ENCODE measurements around the gene TMEM82.

The TMEM82 gene

DNA sequence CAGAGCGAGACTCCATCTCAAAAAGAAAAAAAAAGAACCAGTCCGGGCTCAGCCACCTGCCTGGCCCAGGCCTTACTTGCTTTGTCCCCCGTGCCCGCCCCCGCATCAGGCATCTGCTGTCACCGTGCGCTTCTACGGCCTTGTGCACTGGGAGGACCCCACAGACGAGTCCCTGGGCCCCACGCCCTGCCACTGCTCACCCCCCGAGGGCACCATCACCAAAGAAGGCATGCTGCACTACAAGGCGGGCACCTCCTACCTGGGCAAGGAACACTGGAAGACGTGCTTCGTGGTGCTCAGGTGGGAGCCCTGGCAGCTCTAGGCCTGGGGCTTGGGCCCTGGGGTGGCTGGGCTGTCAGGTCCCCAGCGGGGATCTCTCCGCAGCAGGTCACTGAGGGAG lies 11.9 kb upstream of the TMEM82 start:
- Histone ChIP-seq H3K27ac (ENCODE audit: low read depth, low read length, severe bottlenecking) (no peak overlapping the region), H3K4me1 (ENCODE audit: control insufficient read depth, insufficient read depth, low read length, poor library complexity, severe bottlenecking) (peaks cover 3% of the 10 kb centered on the region), H3K9me3 (ENCODE audit: control insufficient read depth, low read length) (no peaks in the 10 kb centered on the region), H3K4me3 (ENCODE audit: extremely low read depth, insufficient read depth, low read length, poor library complexity, severe bottlenecking) (no peak overlapping the region), H3K36me3 (ENCODE audit: control insufficient read depth, insufficient read depth, low read length) (peaks cover 83% of the 10 kb centered on the region)
- WGBS, 2 experiments (ENCODE audit: insufficient coverage in 2 of 2), result 93% methylated on average over 14 to 15 of the region's 16 CpGs

DNA sequence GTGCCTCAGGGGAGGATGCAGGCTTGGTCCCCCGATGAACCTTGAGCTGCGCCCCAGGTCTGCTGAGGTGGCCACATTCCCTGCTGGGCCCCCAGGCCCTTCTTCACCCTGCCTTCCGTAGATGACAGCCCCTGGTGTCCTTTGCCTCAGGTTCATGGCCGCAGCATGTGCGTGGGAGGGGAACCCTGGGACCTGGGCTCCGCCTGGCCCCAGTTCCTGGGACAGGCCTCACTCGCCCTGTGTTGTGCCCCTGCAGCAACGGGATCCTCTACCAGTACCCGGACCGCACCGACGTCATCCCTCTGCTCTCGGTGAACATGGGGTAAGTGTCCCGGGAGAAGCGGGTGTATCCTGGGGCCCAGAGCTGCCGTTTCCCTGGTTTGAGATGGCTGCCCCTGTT lies 11.4 kb upstream of the TMEM82 start:
- Histone ChIP-seq H3K4me1 (ENCODE audit: control insufficient read depth, insufficient read depth, low read length, poor library complexity, severe bottlenecking) (peaks cover 1% of the 10 kb centered on the region), H3K4me3 (ENCODE audit: extremely low read depth, insufficient read depth, low read length, poor library complexity, severe bottlenecking) (no peak overlapping the region), H3K36me3 (ENCODE audit: control insufficient read depth, insufficient read depth, low read length) (peaks cover 78% of the 10 kb centered on the region), H3K27ac (ENCODE audit: low read depth, low read length, severe bottlenecking) (no peak overlapping the region), H3K9me3 (ENCODE audit: control insufficient read depth, low read length) (no peaks in the 10 kb centered on the region)
- WGBS, 2 experiments (ENCODE audit: insufficient coverage in 2 of 2), result 95 to 97% methylated on average over 15 of the region's 16 CpGs

DNA sequence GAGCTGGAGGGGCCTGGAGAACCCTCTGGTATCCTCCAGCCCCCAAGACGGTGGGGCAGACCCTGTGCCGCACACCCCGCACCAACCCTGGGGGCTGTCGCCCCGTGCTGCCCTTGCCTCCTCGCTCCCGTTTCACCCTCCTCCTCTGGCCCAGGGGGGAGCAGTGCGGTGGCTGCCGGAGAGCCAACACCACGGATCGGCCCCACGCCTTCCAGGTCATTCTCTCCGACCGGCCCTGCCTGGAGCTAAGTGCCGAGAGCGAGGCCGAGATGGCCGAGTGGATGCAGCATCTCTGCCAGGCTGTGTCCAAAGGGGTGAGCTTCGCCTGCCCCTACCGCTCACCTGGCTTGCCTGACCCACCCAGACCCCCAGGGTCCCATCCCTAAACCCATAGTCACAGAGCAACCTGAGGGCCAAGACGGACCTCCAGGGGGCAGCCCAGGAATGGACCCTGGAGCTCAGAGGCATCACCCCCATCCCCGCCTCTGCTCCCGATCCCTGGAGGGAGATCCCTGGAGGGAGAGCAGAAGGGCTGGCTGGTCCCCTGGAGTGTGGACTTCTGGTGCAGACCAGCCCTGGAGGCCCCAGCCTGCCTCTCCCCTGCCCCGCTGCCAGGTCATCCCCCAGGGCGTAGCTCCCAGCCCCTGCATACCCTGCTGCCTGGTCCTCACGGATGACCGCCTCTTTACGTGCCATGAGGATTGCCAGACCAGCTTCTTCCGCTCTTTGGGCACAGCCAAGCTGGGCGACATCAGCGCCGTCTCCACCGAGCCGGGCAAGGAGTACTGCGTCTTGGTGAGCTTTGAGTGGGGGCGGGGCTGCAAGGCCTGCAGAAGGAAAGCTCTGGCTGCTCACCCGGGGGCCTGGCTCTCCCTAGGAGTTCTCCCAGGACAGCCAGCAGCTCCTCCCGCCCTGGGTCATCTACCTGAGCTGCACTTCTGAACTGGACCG lies 10.3 kb upstream of the TMEM82 start:
- Histone ChIP-seq H3K36me3 (ENCODE audit: control insufficient read depth, insufficient read depth, low read length) (peaks cover 67% of the 10 kb centered on the region), H3K4me1 (ENCODE audit: control insufficient read depth, insufficient read depth, low read length, poor library complexity, severe bottlenecking) (no peaks in the 10 kb centered on the region), H3K9me3 (ENCODE audit: control insufficient read depth, low read length) (no peaks in the 10 kb centered on the region), H3K27ac (ENCODE audit: low read depth, low read length, severe bottlenecking) (no peak overlapping the region), H3K4me3 (ENCODE audit: extremely low read depth, insufficient read depth, low read length, poor library complexity, severe bottlenecking) (no peak overlapping the region)
- 96 to 97% methylated on average over 28 to 39 of the region's 39 CpGs for WGBS, 2 experiments (ENCODE audit: insufficient coverage in 2 of 2)

DNA sequence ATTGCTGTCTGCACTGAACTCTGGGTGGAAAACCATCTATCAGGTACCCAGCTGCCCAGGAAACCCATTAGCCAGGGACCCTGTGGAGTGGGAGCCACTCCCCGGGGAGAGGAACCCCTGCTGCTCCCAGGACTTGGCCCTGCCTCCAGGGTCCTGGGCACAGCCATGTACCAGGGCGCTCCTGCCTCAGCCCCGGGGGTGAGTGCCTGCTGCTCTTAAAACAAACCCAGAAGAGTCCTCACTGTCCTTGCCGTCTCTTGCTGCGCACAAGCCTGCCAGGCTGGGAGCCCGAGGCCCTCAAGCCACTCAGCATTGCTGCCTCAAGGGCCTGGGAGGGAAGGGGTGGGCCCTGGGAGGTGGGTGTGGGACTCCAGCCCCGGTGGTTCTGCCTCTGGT lies 9.6 kb upstream of the TMEM82 start:
- no peaks in the 10 kb centered on the region for H3K9me3 ChIP-seq (ENCODE audit: control insufficient read depth, low read length)
- no peak overlapping the region for H3K4me3 ChIP-seq (ENCODE audit: extremely low read depth, insufficient read depth, low read length, poor library complexity, severe bottlenecking)
- no peaks in the 10 kb centered on the region for H3K4me1 ChIP-seq (ENCODE audit: control insufficient read depth, insufficient read depth, low read length, poor library complexity, severe bottlenecking)
- peaks cover 60% of the 10 kb centered on the region for H3K36me3 ChIP-seq (ENCODE audit: control insufficient read depth, insufficient read depth, low read length)
- 95 to 98% methylated on average over 6 to 7 of the region's 7 CpGs for WGBS, 2 experiments (ENCODE audit: insufficient coverage in 2 of 2)
- H3K27ac ChIP-seq (ENCODE audit: low read depth, low read length, severe bottlenecking), result no peak overlapping the region

DNA sequence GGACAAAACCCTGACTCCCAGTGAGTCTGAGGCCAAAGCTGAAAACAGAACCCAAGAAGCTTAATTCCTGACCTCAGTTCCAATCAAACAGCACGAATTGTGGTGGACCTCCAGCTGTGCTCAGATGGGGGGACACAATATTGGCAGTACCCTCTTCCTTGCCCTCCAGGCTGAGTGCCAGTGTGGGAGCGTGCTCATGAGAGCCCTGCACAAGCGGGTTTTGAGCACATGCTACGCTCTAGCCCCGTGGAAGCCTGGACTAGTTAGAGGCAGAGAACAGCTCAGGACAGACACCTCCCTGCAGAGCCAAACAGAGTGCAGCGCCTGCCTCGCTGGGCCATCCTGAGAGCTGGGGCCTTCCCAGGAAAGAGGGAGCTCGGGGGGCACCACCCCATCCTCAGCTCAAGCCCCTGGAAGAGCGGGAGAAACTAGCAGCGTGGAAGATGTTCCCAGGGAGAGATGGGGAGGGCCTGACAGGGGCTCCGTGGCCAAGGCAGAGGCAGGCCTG lies 9.0 kb upstream of the TMEM82 start:
- peaks cover 55% of the 10 kb centered on the region for H3K36me3 ChIP-seq (ENCODE audit: control insufficient read depth, insufficient read depth, low read length)
- no peaks in the 10 kb centered on the region for H3K9me3 ChIP-seq (ENCODE audit: control insufficient read depth, low read length)
- H3K27ac ChIP-seq (ENCODE audit: low read depth, low read length, severe bottlenecking), result no peak overlapping the region
- no peak overlapping the region for H3K4me3 ChIP-seq (ENCODE audit: extremely low read depth, insufficient read depth, low read length, poor library complexity, severe bottlenecking)
- H3K4me1 ChIP-seq (ENCODE audit: control insufficient read depth, insufficient read depth, low read length, poor library complexity, severe bottlenecking), result no peaks in the 10 kb centered on the region
- 91 to 96% methylated on average over 10 to 11 of the region's 11 CpGs for whole genome bisulfite sequencing, 2 experiments (ENCODE audit: insufficient coverage in 2 of 2)

DNA sequence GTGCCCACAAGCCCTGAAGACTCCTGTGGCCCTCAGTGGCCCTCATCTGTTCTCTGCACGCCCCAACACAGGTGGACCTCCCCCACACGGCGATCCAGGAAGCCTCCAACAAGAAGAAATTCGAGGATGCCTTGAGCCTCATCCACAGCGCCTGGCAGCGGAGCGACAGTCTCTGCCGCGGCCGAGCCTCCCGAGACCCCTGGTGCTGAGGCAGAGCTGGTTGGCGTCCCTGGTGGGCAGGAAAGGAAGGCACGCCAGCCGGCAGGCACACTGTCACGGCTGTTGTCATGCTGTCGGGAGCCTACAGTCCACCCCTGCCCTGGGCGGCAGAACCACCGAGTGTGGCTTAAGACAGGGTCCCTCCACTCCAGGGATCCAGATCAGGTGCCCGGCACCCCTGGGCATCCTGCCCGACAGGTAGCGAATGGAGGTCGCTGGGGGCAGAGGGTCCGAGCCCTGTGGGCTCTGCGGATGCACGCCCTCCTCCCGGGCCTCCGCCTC lies 8.5 kb upstream of the TMEM82 start:
- Histone ChIP-seq H3K36me3 (ENCODE audit: control insufficient read depth, insufficient read depth, low read length) (peaks cover 50% of the 10 kb centered on the region), H3K9me3 (ENCODE audit: control insufficient read depth, low read length) (no peaks in the 10 kb centered on the region), H3K4me3 (ENCODE audit: extremely low read depth, insufficient read depth, low read length, poor library complexity, severe bottlenecking) (no peak overlapping the region), H3K4me1 (ENCODE audit: control insufficient read depth, insufficient read depth, low read length, poor library complexity, severe bottlenecking) (no peaks in the 10 kb centered on the region), H3K27ac (ENCODE audit: low read depth, low read length, severe bottlenecking) (no peak overlapping the region)
- WGBS, 2 experiments (ENCODE audit: insufficient coverage in 2 of 2), result 96 to 97% methylated on average over 26 to 27 of the region's 27 CpGs

DNA sequence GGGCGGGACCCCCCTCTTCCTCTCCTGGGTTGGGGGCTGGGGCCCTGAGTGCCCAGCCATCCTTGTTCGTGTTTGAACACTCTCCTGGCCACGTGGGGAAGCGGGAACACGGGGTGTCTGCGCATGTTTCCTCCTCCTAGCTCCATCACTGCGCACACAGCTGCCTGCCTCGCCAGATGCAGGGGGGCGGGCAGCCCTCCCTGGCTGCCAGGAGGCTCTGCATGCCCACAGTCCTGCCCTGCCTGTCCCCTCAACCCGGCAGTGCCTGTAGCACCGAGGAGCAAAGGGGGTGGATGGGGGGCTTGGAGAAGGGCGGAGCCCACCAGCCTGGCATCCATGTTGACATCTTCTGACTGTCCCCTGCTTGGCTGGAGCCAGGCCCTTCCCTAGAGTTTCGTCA lies 8.0 kb upstream of the TMEM82 start:
- Histone ChIP-seq H3K9me3 (ENCODE audit: control insufficient read depth, low read length) (no peaks in the 10 kb centered on the region), H3K4me1 (ENCODE audit: control insufficient read depth, insufficient read depth, low read length, poor library complexity, severe bottlenecking) (no peaks in the 10 kb centered on the region), H3K4me3 (ENCODE audit: extremely low read depth, insufficient read depth, low read length, poor library complexity, severe bottlenecking) (no peak overlapping the region), H3K36me3 (ENCODE audit: control insufficient read depth, insufficient read depth, low read length) (peaks cover 44% of the 10 kb centered on the region), H3K27ac (ENCODE audit: low read depth, low read length, severe bottlenecking) (no peak overlapping the region)
- WGBS, 2 experiments (ENCODE audit: insufficient coverage in 2 of 2), result 92 to 93% methylated on average over 11 of the region's 13 CpGs

DNA sequence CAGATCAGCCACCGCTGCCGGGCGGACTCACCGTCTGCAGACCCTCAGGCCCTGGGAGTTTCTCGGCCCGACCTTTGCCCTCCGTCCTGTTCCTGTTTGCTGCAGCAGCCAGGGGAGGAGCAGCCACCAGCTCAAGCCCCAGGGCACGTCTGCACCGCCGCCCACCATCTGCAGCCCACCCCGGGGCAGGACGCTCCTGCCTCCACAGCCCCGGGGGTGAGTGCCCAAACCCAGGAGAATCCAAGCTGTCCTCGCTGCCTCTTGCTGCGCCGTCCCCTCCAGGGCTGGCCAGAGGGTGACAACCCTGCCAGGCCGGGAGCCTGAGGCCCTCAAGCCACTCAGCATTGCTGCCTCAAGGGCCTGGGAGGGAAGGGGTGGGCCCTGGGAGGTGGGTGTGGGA lies 7.4 kb upstream of the TMEM82 start:
- Histone ChIP-seq H3K36me3 (ENCODE audit: control insufficient read depth, insufficient read depth, low read length) (peaks cover 38% of the 10 kb centered on the region), H3K27ac (ENCODE audit: low read depth, low read length, severe bottlenecking) (no peak overlapping the region), H3K4me3 (ENCODE audit: extremely low read depth, insufficient read depth, low read length, poor library complexity, severe bottlenecking) (no peak overlapping the region), H3K4me1 (ENCODE audit: control insufficient read depth, insufficient read depth, low read length, poor library complexity, severe bottlenecking) (no peaks in the 10 kb centered on the region), H3K9me3 (ENCODE audit: control insufficient read depth, low read length) (no peaks in the 10 kb centered on the region)
- WGBS, 2 experiments (ENCODE audit: insufficient coverage in 2 of 2), result 81 to 91% methylated on average over 16 to 17 of the region's 17 CpGs

DNA sequence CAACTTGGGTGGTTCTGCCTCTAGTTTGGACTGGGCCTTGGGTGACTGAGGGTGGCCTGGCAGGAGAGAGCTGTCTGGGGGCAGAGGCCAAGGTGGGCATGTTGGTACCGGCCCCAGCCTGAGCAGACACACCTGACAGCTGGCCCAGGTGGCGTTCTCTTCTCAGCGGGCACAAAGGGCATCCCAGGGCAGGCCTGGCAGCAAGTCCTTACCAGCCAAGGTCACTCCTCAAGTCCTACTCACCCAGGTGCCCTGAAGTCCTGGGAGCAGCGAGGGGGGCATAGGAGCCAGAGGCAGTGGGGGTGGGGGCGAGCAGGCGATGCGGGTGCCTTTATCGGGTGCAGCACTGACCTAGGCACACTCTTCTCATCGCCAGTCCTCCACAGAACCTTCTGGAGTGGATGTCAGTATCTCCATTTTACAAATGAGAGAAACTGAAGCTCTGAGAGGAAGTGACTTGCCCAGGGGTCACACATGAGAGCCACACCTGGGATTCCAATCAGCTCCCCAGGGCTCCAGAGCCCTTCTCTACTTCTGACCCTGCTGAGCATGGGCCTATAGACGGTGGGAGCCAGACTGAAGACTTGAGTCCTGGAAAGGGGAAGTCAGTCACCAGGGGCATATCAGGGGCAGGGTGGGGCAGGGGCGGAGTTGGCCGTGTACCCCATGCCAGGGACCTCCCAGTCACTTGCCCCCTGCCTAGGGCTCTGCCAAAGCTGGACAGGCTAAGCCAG lies 6.8 kb upstream of the TMEM82 start:
- WGBS, 2 experiments (ENCODE audit: insufficient coverage in 2 of 2), result 90% methylated on average over 7 to 10 of the region's 12 CpGs
- H3K27ac ChIP-seq (ENCODE audit: low read depth, low read length, severe bottlenecking), result no peak overlapping the region
- H3K9me3 ChIP-seq (ENCODE audit: control insufficient read depth, low read length), result no peaks in the 10 kb centered on the region
- no peak overlapping the region for H3K4me3 ChIP-seq (ENCODE audit: extremely low read depth, insufficient read depth, low read length, poor library complexity, severe bottlenecking)
- no peaks in the 10 kb centered on the region for H3K4me1 ChIP-seq (ENCODE audit: control insufficient read depth, insufficient read depth, low read length, poor library complexity, severe bottlenecking)
- H3K36me3 ChIP-seq (ENCODE audit: control insufficient read depth, insufficient read depth, low read length), result peaks cover 35% of the 10 kb centered on the region

DNA sequence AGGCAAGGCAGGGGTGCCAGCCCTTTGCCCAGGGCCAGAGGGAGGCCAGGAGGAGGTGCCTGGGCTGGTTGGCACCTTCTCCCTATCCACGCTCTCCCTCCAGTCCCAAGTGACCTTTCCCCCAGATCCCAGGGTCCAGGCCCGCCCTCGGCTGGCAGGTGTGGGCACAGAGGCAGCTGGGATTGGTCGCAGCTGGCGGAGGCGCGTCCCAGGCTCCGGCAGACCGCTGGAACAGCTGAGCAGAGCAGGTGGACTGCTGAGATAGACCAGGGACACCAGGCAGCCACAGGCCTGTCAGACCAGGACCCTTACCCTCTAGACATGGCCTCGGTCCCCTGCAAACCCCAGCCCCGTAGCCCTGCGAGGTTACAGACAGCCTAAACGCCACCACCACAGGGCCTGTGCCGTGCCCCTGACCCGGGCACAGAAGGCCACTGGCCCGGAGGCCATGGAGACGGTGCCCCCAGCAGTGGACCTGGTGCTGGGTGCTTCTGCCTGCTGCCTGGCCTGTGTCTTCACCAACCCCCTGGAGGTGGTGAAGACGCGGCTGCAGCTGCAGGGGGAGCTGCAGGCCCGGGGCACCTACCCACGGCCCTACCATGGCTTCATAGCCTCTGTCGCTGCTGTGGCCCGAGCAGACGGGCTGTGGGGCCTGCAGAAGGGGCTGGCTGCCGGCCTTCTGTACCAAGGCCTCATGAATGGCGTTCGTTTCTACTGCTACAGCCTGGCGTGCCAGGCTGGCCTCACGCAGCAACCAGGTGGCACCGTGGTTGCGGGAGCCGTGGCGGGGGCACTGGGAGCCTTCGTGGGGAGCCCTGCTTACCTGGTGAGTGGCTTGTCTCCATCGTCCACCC lies 6.0 kb upstream of the TMEM82 start, which contains the start of gene SLC25A34:
Gene SLC25A34 (plus strand): TSS at position 221 of the 854 bp plus-strand sequence. CDS start 228 bp downstream, at position 449.
- no peaks in the 10 kb centered on the region for H3K9me3 ChIP-seq (ENCODE audit: control insufficient read depth, low read length)
- no peak within 1 kb of the TSS for H3K27ac ChIP-seq (ENCODE audit: low read depth, low read length, severe bottlenecking)
- H3K4me3 ChIP-seq (ENCODE audit: extremely low read depth, insufficient read depth, low read length, poor library complexity, severe bottlenecking), result no peak within 1 kb of the TSS
- H3K36me3 ChIP-seq (ENCODE audit: control insufficient read depth, insufficient read depth, low read length), result peaks cover 27% of the 10 kb centered on the region
- no peaks in the 10 kb centered on the region for H3K4me1 ChIP-seq (ENCODE audit: control insufficient read depth, insufficient read depth, low read length, poor library complexity, severe bottlenecking)
- WGBS, 2 experiments (ENCODE audit: insufficient coverage in 2 of 2), result 93 to 94% methylated on average over 33 to 34 of the region's 35 CpGs

All from mesodermal cell (in vitro differentiated cells).